Renal cortical epithelial cell (primary cell): ENCODE data around the gene DNAJC6. TPM values are rescaled to one million over a fixed set of nuclear protein-coding genes. Genes with fewer than 3 reads are reported as not detected.
"Not testable (repeated sequence)": the region's sequence is repeated elsewhere in the genome, so short reads cannot be mapped to it uniquely, and the experiment has no call there.

Source experiments
- DNase-seq: peaks from one replicate; pipeline ENCODE4 v3.0.0-alpha.2; 2011; ENCODE audit warnings: low read depth
- total RNA-seq: library from RNA; depleted of rRNA; stranded (reverse); fragments of >200 nt; gene quantifications from 2 replicates; pipeline ENCODE4 v1.2.3, GENCODE V29; 2014

The DNAJC6 gene
- 11.3 and 39.9 TPM in 2 replicates for total RNA-seq

DNA sequence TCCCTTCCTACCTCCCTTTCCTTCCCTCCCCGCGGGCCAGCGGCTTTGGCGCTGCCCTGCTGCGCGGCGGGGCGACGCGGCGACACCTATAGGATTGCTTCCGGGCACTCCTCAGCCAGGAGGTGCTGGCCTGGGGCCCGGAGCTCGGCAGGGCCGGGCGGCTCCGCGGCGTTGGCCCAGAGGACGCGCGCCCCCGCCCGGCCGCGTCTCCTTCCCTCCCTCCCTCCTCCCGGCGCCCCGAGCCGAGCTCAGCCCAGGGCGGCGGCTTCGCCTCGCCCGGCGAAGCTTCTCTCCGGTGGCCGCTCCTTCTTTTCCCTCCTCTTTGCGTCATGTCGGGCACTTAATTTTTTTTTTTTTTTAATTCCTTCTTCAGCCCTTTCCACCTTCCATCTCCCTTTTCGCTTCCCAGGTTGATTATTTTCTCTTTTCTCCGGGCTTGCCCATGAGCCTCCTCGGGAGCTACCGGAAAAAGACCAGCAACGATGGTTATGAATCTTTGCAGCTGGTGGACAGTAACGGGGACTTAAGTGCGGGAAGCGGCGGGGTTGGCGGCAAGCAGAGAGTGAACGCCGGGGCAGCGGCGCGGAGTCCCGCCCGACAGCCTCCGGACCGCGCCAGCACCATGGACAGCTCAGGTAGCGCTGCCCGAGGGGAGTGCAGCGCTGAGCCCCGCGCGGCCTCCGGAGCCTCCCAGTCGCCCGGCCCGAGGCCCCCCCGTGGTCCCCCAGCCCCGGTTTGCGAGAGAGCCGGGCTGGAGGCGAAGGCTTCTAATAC is at the start of gene DNAJC6:
TSS of gene DNAJC6 (plus strand) at position 240 of the 774 bp plus-strand sequence. CDS start at position 443, 203 bp downstream.
- DNase-seq = peak; percentile 34

DNA sequence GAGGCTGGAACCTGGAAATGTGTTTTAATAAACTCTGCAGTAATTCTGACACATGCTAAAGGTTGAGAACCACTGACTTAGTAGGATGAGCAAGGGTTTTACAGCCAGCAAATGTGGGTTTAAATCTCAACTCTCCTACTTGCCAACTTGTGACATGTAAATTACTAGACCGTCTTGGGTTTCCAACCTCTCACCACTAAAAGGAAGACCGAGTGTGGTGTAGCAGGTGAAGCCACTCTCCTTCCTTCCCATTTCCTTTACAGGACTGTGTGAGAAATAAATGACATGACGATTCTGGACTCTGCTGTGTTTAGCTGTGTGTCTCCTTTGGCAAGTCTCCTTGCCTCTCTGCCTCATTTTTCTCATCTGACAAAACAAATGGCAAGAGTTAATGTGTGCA is 49.5 kb upstream of the DNAJC6 start:
- no peak for DNase-seq

DNA sequence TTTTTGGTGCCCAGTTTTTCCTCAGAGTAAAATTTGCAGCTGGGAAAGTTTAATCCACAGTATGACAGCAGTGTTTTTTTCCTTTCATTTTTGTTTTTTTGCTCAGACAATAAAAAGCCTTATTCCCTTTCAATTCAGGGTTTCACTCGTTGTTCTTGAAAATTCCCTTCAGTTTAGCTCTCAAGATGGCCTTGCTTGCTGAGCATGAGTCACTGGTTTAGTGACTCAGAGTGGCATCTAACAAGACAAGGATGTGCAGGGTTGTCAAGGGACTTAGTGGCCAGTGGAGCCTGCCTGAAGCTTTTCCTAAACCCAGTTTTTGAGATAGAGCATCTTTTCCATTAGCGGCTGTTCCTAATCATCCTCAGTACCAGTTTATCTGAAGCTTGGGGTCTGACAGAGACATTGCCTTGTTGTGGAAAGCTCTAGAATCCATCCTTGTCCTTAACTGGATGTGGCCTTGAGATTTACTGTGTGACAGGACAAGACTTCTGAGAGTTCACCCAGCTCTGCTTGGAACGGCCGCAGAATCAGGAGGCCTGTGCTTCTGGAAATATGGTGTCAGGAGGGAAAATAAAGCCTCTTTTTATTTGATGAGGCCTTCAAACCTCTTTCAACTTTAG is 48.4 kb upstream of the DNAJC6 start:
- peak; percentile 89 for DNase-seq

DNA sequence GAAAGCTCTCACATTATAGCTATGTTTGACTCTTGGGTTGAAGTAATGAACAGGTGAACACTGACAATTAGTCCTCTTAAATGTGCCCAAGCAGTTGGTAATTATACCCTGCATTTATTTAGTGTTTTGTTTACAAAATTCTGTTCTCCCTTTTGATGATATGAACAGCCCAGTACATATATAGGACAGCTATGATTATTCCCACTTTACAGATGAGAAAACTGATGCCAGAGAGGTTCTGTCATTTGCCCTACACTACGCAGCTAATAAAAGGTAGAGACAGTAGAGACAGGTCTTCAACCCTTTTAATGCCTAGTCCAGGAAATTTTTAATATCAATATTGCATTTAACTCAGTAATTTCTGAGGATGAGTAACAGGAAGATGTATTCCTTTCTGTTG is 46.1 kb upstream of the DNAJC6 start:
- DNase-seq = no peak

- peak; percentile 47 for DNase-seq
Observed at GRCh38 chr1:65264197-65264929, 45.0 kb upstream of the DNAJC6 start.

- no peak for DNase-seq
Observed at GRCh38 chr1:65265296-65265650, 44.1 kb upstream of the DNAJC6 start.

DNA sequence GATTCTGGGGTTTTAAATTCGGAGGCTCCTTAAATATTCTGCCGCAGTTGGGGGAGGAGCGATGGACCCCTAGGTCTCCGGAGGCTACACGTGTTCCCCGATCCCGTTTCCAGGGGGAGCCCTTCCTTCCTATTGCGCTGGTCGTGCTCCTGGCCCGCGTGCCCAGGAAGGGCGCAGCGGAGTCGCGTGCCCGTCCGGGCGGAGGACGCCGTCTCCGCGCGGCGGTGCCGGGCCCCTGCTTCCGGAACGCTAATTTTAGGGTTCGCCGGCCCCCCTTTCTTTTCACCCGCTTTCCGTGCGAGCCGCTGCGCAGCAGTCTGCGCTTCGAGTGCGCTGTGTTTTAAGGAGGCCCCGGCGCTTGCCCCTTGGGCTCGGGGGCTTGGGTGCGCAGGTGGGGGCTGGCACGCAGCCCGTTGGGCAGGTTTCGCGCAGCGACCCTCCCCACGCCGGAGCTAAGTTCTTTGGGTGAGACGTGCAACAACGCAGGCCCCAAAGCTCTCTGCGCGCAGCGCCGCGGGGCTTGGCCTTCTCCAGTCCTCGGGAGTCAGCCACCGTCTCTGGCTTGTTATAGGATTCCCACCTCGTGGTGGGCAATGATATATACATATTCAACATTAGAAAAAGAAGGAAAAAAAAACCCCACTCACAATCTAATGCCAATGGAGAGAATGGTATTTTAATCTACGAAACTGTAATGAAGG is 43.5 kb upstream of the DNAJC6 start:
- no peak for DNase-seq

DNA sequence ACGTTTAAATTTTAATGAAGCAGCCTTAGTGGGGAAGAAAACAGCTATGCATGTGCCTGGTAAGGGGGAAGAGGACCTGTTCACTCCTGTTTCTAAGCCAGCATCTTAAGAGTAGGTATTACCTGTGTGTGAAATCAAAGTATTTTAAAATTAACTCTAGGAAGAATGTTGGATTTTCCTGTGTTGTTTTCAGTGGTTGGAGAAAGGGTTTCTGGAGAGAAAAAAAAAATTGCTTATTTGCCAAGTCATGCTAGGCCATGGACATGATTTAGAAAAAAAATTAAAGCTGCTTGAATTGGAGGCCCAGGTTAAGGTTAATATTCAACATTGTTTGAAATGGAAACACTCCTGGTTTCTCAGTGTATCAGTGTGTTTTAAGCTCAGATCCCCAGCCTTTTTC is 42.9 kb upstream of the DNAJC6 start:
- DNase-seq = peak; percentile 27

DNA sequence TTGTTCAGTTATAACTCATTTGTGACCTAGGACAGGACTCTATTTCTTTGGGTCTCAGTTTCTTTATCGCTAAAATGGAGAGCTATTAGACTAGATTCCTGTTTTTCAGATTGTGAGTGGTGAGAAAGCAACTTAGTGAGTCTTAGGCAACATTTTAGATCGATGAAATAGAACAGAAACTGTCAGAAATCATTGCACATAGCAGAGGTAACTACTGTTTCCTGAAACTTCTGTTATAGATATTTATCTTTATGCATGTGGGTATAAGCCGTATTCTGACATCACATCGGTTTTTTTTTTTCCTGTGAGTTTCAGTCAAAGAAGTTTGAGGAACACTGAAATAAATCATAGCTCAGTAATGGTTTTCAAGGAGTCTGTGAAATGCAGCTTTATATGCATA is 42.1 kb upstream of the DNAJC6 start:
- no peak for DNase-seq

DNA sequence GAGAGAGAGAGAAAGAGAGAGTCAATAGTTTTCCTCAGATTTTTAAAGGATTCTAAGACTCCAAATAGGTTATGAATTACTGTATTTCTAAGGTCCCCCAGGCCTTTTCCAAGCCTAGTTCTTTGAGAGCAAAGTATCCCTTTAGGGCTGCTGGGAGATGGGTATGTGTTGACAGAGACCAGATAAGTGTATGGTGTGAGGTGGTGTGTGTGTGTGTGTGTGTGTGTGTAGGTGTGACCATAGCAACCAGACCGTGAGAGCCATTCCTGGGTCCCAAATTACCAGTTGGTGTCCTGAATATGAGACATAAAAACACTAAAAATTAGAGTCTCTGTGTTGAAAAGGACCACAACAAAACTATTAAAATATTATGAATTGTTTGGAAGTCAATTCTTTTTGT is 41.7 kb upstream of the DNAJC6 start:
- DNase-seq = no peak

DNA sequence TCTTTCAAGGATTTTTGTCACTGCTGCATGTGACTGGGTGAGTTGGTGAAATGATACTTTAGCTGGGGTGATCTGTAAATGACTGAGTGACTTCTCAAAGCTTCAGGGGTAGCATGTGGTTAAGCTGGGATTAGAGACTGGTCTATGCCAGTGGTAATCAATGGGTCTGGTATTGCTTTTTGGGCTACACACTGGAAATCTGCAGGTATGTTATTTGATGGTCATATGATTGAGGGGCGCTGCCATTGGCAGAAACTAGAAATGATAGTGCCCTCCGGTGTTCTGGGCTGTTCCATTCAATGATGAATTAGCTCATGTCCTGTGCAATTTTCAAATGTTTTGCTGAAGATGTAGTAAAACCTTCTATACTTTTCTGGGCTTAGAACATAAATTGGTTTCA is 39.7 kb upstream of the DNAJC6 start:
- DNase-seq = no peak

DNA sequence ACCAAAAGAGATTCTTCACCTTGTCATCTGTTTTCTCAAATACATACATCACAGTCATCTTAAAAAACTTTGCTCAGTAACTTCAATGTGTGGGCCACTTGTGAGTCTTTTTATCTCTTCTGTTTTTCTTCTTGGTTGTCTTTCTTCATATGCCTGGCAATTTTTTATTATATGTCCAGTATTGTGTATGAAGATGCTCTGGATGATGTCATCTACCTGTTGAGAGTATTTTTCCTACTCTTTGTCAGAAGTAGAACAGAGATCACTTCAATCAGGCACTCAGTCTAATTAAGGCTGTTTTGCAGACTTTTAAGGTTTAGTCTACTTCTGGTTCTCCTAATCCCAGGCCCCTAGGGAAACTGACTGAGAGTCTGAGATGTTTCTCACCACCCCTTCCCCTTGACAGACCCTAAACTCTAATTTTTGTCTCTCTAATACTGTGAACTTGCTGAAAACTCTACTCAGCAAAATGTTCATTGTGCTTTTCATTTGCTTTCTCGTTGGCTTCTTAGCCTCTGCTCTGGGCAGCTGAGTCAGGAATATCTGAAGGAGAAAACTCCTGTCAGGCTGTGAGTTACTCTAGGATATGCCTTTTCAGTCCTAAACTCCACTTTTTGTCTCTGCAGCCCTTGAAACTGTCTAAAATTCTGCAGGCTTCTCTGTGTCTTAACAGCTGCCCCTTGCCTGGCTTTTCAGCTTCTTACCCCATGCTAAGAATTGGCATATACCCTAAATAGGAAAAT is 33.0 kb upstream of the DNAJC6 start:
- DNase-seq = no peak

DNA sequence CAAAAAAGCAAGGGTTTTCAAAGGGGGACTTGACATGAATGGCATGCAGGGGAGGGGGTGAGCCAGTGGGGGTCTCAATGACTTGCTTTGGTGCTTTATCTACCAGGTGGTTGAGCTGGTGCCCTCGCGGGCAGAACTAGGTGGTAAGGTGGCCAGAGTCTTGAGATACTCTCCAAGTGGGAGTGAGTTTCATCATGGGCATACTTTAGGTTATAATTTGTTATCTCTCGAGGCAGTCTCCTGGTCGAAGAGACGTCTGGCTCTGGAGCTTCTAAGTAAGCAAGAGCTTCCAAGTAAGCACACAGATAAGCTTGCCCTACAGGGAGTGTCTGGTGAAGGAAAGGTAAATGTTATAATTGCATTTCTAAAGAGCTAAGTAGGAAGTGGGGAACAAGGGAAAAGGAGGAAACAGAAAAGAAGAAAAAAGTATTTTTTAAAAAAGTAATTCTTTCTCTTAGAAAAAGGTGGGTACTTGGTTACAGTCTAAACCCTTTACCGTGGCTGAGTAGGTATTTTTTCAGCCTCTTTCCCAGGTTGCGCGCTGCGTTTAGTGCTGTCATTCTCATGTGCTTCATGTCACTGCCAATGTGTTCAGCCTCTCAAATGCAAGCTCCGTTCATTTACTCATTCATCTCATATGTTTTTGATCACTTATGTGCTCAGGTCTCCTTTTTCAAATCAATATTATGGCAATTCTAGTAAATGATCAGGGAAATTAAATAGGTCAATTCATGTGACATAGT is 31.6 kb upstream of the DNAJC6 start:
- no peak for DNase-seq

DNA sequence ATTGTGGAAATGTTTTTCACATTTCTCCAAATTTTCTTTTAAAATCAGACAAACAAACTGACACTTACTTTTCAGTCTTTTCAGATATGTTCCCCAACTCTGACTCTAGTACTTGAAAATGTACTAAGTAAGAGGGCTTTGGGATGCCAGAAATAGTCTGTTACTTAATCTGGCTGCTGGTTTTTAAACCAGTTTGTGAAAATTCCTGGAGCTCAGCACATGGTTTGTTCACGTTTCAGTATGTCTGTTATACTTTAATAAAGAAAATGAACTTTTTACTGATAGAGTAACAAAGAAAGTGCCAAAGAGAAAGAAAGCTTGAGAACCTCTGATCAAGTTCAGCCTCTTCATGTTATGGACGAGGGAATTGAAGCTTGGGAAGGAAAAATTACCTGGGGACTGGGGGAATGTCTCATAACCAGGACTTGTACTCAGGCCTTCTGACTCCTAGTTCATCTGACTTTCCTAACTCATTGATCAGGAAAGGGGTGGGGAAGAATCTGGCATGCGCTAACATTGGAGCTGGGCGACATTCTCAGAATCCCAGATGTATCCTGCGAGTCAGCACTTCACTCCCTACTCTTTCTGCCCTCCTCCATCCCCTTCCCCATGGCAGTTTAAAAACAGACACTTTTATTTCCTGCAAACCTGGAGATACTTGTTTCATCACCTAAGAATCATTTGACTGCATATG is 30.8 kb upstream of the DNAJC6 start:
- no peak for DNase-seq

GRCh38 chr1:65279070-65279779 is 30.1 kb upstream of the DNAJC6 start:
- DNase-seq = no peak

DNA sequence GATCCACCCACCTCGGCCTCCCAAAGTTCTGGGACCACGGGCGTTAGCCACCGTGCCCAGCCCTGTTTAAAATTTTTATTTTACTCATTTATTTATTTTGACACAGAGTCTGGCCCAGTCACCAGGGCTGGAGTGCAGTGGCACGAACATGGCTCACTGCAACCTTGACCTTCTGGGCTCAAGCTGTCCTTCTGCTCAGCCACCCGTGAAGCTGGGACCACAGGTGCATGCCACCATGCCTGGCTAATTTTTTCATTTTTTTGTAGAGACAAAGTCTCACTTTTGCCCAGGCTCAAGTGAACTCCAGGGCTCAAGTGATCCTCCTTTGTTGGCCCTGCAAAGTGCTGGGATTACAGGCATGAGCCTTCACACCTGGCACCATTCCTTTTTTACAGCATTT is 27.5 kb upstream of the DNAJC6 start:
- no peak for DNase-seq

GRCh38 chr1:65284229-65284628 is 25.1 kb upstream of the DNAJC6 start:
- no peak for DNase-seq

DNA sequence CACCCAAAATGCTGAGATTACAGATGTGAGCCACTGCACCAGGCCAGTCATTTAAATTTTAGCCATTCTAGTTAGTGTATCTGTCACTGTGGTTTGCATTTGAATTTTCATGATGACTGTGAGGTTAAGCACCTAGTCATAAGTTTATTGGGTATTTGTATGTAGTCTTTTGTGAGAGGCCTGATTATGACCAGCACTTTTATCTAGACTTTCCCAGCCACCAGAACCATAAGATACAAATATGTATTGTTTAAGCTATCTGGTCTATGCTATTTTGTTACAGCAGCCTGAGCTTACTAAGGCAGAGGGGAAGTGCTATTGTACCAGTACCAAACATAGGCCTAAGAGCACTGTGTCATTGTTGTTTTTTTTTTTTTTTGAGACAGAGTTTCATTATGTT is 19.9 kb upstream of the DNAJC6 start:
- DNase-seq = no peak

GRCh38 chr1:65291818-65292217 is 17.5 kb upstream of the DNAJC6 start:
- not testable (repeated sequence) for DNase-seq
